ENCODE measurements around the gene PRKAG2.
A peak's percentile ranks its signal among the peaks of the same experiment; 100 is the strongest.

PRKAG2 gene

DNA sequence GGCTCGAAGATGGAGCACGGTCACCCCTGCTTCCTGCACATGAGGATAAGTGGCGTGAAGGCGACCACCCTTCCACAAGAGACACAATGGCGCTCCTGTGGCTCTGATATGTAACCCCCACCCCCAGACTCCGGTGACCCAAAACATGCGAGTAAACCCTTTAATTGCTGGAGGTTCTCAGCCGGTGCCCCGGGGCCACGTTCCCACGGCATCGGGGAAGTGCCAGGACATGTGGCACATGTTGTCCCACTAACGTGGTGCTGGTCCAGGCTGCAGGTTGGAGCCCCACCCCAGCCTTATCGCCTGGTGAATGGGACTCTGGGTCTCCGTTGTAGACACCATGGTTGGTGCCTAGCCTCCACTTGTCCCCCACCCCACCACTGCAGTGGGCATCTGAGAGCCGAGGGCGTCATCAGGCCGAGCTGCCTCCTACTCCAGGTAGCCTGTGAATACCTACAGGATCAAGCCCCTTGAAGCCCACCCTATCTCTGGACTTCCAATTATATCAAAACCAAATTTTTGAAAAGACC, 132.8 kb downstream of the PRKAG2 start:
- peak overlapping the region in 1 of 5 donors; percentile 21 for H3K9ac ChIP-seq (ENCODE audit: low read length in 5 of 5)
- H3K27me3 ChIP-seq (ENCODE audit: control insufficient read depth in 5 of 5, insufficient read depth in 4 of 5, low read length in 5 of 5), result no peaks in the 10 kb centered on the region
- H3K9me3 ChIP-seq (ENCODE audit: control insufficient read depth in 5 of 5, low read length in 5 of 5), result no peaks in the 10 kb centered on the region
- H3K4me3 ChIP-seq (ENCODE audit: low read depth in 1 of 5, low read length in 5 of 5), result no peak overlapping the region
- H3K4me1 ChIP-seq (ENCODE audit: control insufficient read depth in 5 of 5, insufficient read depth in 5 of 5, low read length in 5 of 5), result peaks cover 3 to 30% (median 25%) of the 10 kb centered on the region in 5 donors
- no peaks in the 10 kb centered on the region for H3K36me3 ChIP-seq (ENCODE audit: control insufficient read depth in 5 of 5, insufficient read depth in 5 of 5, low read length in 5 of 5)
- no peak overlapping the region for H3K27ac ChIP-seq (ENCODE audit: low read depth, low read length)

GRCh38 chr7:151743481-151743983, 133.4 kb downstream of the PRKAG2 start:
- no peaks in the 10 kb centered on the region for H3K36me3 ChIP-seq (ENCODE audit: control insufficient read depth in 5 of 5, insufficient read depth in 5 of 5, low read length in 5 of 5)
- H3K27ac ChIP-seq (ENCODE audit: low read depth, low read length), result no peak overlapping the region
- H3K27me3 ChIP-seq (ENCODE audit: control insufficient read depth in 5 of 5, insufficient read depth in 4 of 5, low read length in 5 of 5), result no peaks in the 10 kb centered on the region
- peaks cover 3 to 30% (median 25%) of the 10 kb centered on the region in 5 donors for H3K4me1 ChIP-seq (ENCODE audit: control insufficient read depth in 5 of 5, insufficient read depth in 5 of 5, low read length in 5 of 5)
- H3K4me3 ChIP-seq (ENCODE audit: low read depth in 1 of 5, low read length in 5 of 5), result peak overlapping the region in 1 of 5 donors; percentile 11
- H3K9ac ChIP-seq (ENCODE audit: low read length in 5 of 5), result peak overlapping the region in 1 of 5 donors; percentile 21
- H3K9me3 ChIP-seq (ENCODE audit: control insufficient read depth in 5 of 5, low read length in 5 of 5), result no peaks in the 10 kb centered on the region

GRCh38 chr7:151742713-151743480, 134.0 kb downstream of the PRKAG2 start:
- Histone ChIP-seq H3K9me3 (ENCODE audit: control insufficient read depth in 5 of 5, low read length in 5 of 5) (no peaks in the 10 kb centered on the region), H3K9ac (ENCODE audit: low read length in 5 of 5) (no peak overlapping the region), H3K27ac (ENCODE audit: low read depth, low read length) (no peak overlapping the region), H3K27me3 (ENCODE audit: control insufficient read depth in 5 of 5, insufficient read depth in 4 of 5, low read length in 5 of 5) (no peaks in the 10 kb centered on the region), H3K4me1 (ENCODE audit: control insufficient read depth in 5 of 5, insufficient read depth in 5 of 5, low read length in 5 of 5) (peaks cover 3 to 30% (median 25%) of the 10 kb centered on the region in 5 donors), H3K36me3 (ENCODE audit: control insufficient read depth in 5 of 5, insufficient read depth in 5 of 5, low read length in 5 of 5) (no peaks in the 10 kb centered on the region), H3K4me3 (ENCODE audit: low read depth in 1 of 5, low read length in 5 of 5) (no peak overlapping the region)

- Histone ChIP-seq H3K27ac (ENCODE audit: low read depth, low read length) (no peak overlapping the region), H3K4me3 (ENCODE audit: low read depth in 1 of 5, low read length in 5 of 5) (no peak overlapping the region), H3K27me3 (ENCODE audit: control insufficient read depth in 5 of 5, insufficient read depth in 4 of 5, low read length in 5 of 5) (no peaks in the 10 kb centered on the region), H3K36me3 (ENCODE audit: control insufficient read depth in 5 of 5, insufficient read depth in 5 of 5, low read length in 5 of 5) (no peaks in the 10 kb centered on the region), H3K9ac (ENCODE audit: low read length in 5 of 5) (no peak overlapping the region), H3K4me1 (ENCODE audit: control insufficient read depth in 5 of 5, insufficient read depth in 5 of 5, low read length in 5 of 5) (peaks cover 3 to 36% (median 30%) of the 10 kb centered on the region in 5 donors), H3K9me3 (ENCODE audit: control insufficient read depth in 5 of 5, low read length in 5 of 5) (no peaks in the 10 kb centered on the region)
Measured at GRCh38 chr7:151741585-151741984, 135.3 kb downstream of the PRKAG2 start.

- no peak overlapping the region for H3K27ac ChIP-seq (ENCODE audit: low read depth, low read length)
- H3K4me3 ChIP-seq (ENCODE audit: low read depth in 1 of 5, low read length in 5 of 5), result no peak overlapping the region
- peaks cover 3 to 40% (median 36%) of the 10 kb centered on the region in 5 donors for H3K4me1 ChIP-seq (ENCODE audit: control insufficient read depth in 5 of 5, insufficient read depth in 5 of 5, low read length in 5 of 5)
- no peaks in the 10 kb centered on the region for H3K36me3 ChIP-seq (ENCODE audit: control insufficient read depth in 5 of 5, insufficient read depth in 5 of 5, low read length in 5 of 5)
- no peaks in the 10 kb centered on the region for H3K27me3 ChIP-seq (ENCODE audit: control insufficient read depth in 5 of 5, insufficient read depth in 4 of 5, low read length in 5 of 5)
- no peaks in the 10 kb centered on the region for H3K9me3 ChIP-seq (ENCODE audit: control insufficient read depth in 5 of 5, low read length in 5 of 5)
- H3K9ac ChIP-seq (ENCODE audit: low read length in 5 of 5), result no peak overlapping the region
Measured at GRCh38 chr7:151740081-151740851, 136.6 kb downstream of the PRKAG2 start.

GRCh38 chr7:151738925-151739324, 138.0 kb downstream of the PRKAG2 start:
- Histone ChIP-seq H3K27me3 (ENCODE audit: control insufficient read depth in 5 of 5, insufficient read depth in 4 of 5, low read length in 5 of 5) (no peaks in the 10 kb centered on the region), H3K36me3 (ENCODE audit: control insufficient read depth in 5 of 5, insufficient read depth in 5 of 5, low read length in 5 of 5) (no peaks in the 10 kb centered on the region), H3K27ac (ENCODE audit: low read depth, low read length) (no peak overlapping the region), H3K4me1 (ENCODE audit: control insufficient read depth in 5 of 5, insufficient read depth in 5 of 5, low read length in 5 of 5) (peaks cover 3 to 31% (median 28%) of the 10 kb centered on the region in 5 donors), H3K4me3 (ENCODE audit: low read depth in 1 of 5, low read length in 5 of 5) (no peak overlapping the region), H3K9me3 (ENCODE audit: control insufficient read depth in 5 of 5, low read length in 5 of 5) (no peaks in the 10 kb centered on the region), H3K9ac (ENCODE audit: low read length in 5 of 5) (no peak overlapping the region)

DNA sequence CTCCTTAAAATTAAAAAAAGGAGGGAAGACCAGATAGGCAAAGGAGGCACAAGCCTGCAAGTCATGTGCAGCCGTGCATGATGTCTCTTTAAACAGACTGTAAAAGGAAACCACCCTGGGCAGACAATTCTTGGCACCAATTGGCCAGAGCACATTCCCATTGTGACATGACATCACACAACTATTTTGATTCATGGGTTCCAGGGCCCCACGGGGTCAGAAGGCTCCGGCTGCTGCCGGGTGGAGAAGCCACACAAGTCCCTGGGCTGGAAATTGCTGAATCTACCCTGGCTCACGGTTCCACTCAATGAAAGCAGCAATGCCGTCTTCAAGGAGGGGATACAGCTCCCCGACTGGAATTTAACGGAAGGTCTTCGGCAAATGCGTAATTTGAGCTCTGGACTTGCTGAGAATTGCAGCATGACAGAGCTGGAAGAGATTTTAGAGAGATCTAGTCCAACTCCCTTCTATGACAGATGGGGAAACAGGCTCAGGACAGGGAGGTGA, 140.5 kb downstream of the PRKAG2 start:
- H3K4me1 ChIP-seq (ENCODE audit: control insufficient read depth in 5 of 5, insufficient read depth in 5 of 5, low read length in 5 of 5), result peaks cover 0 to 19% (median 17%) of the 10 kb centered on the region in 5 donors
- H3K9me3 ChIP-seq (ENCODE audit: control insufficient read depth in 5 of 5, low read length in 5 of 5), result no peaks in the 10 kb centered on the region
- H3K27ac ChIP-seq (ENCODE audit: low read depth, low read length), result peak overlapping the region; percentile 46
- H3K4me3 ChIP-seq (ENCODE audit: low read depth in 1 of 5, low read length in 5 of 5), result peak overlapping the region; percentile 40 to 55 (median 42)
- H3K36me3 ChIP-seq (ENCODE audit: control insufficient read depth in 5 of 5, insufficient read depth in 5 of 5, low read length in 5 of 5), result no peaks in the 10 kb centered on the region
- no peaks in the 10 kb centered on the region for H3K27me3 ChIP-seq (ENCODE audit: control insufficient read depth in 5 of 5, insufficient read depth in 4 of 5, low read length in 5 of 5)
- peak overlapping the region in 1 of 5 donors; percentile 38 for H3K9ac ChIP-seq (ENCODE audit: low read length in 5 of 5)

DNA sequence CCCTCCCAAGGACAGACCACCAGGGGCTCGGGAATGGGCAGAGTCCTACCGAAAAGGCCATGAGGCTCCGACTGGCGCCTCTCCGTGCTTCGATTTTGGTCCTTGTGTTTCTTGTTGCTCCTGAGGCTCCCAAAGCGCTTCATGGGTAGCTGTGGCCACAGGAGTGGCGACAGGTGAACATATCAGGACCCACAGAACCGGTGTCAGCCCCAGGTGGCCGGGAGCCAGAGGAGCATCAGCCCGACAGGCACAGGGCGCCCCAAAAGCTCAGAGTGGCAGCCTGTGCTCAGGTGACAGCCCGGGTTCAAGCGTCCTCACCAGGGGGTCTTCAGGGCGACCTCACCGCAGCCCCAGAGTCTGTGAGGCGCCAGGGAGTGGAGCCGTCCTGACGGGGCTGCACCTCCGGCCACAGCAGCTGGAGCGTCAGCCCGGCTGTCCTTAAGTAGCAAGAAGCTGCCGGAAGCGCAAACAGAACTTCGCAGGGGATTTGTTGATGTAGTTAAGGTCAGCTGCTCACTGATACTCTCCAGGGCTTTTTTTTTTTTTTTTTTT, 141.0 kb downstream of the PRKAG2 start:
- Histone ChIP-seq H3K9me3 (ENCODE audit: control insufficient read depth in 5 of 5, low read length in 5 of 5) (no peaks in the 10 kb centered on the region), H3K4me1 (ENCODE audit: control insufficient read depth in 5 of 5, insufficient read depth in 5 of 5, low read length in 5 of 5) (peaks cover 0 to 24% (median 21%) of the 10 kb centered on the region in 5 donors), H3K27ac (ENCODE audit: low read depth, low read length) (peak overlapping the region; percentile 46), H3K36me3 (ENCODE audit: control insufficient read depth in 5 of 5, insufficient read depth in 5 of 5, low read length in 5 of 5) (no peaks in the 10 kb centered on the region), H3K27me3 (ENCODE audit: control insufficient read depth in 5 of 5, insufficient read depth in 4 of 5, low read length in 5 of 5) (no peaks in the 10 kb centered on the region), H3K4me3 (ENCODE audit: low read depth in 1 of 5, low read length in 5 of 5) (peak overlapping the region; percentile 40 to 55 (median 42)), H3K9ac (ENCODE audit: low read length in 5 of 5) (no peak overlapping the region)

- no peaks in the 10 kb centered on the region for H3K9me3 ChIP-seq (ENCODE audit: control insufficient read depth in 5 of 5, low read length in 5 of 5)
- no peaks in the 10 kb centered on the region for H3K36me3 ChIP-seq (ENCODE audit: control insufficient read depth in 5 of 5, insufficient read depth in 5 of 5, low read length in 5 of 5)
- H3K27me3 ChIP-seq (ENCODE audit: control insufficient read depth in 5 of 5, insufficient read depth in 4 of 5, low read length in 5 of 5), result no peaks in the 10 kb centered on the region
- H3K27ac ChIP-seq (ENCODE audit: low read depth, low read length), result no peak overlapping the region
- H3K4me3 ChIP-seq (ENCODE audit: low read depth in 1 of 5, low read length in 5 of 5), result peak overlapping the region in 1 of 5 donors; percentile 41
- no peak overlapping the region for H3K9ac ChIP-seq (ENCODE audit: low read length in 5 of 5)
- H3K4me1 ChIP-seq (ENCODE audit: control insufficient read depth in 5 of 5, insufficient read depth in 5 of 5, low read length in 5 of 5), result peaks cover 0 to 28% (median 24%) of the 10 kb centered on the region in 5 donors
Measured at GRCh38 chr7:151735186-151735850, 141.6 kb downstream of the PRKAG2 start.
